ENCODE measurements around the gene GRAP.
A peak's percentile ranks its signal among the peaks of the same experiment; 100 is the strongest.

The GRAP gene

GRCh38 chr17:18994631-18995030 is 52.1 kb downstream of the GRAP start:
- DNase-seq (ENCODE audit: low read depth in 1 of 2, low spot score in 1 of 2) = no peak
- no peak overlapping the region for H3K27ac ChIP-seq (replicated peaks)

GRCh38 chr17:18993905-18994526 is 52.7 kb downstream of the GRAP start:
- Histone ChIP-seq H3K27ac (replicated peaks) (no peak overlapping the region), H3K4me3 (replicated peaks; ENCODE audit: insufficient read depth, low read length) (no peak overlapping the region), H3K27me3 (ENCODE audit: insufficient read depth, poor library complexity, severe bottlenecking) (no peaks in the 10 kb centered on the region)
- DNase-seq (ENCODE audit: low read depth in 1 of 2, low spot score in 1 of 2) = no peak
- TF ChIP-seq GABPA (IDR thresholded peaks at IDR 0.05; ENCODE audit: low read depth) (no peak), REST (IDR thresholded peaks at IDR 0.05; ENCODE audit: insufficient replicate concordance, low read depth) (no peak), SPI1 (IDR thresholded peaks at IDR 0.05; ENCODE audit: borderline replicate concordance, low read depth) (no peak)

More at GRCh38 chr17:18994631-18995030, 52.1 kb downstream of the GRAP start:
- no peaks in the 10 kb centered on the region for H3K27me3 ChIP-seq (ENCODE audit: insufficient read depth, poor library complexity, severe bottlenecking)
- H3K4me3 ChIP-seq (replicated peaks; ENCODE audit: insufficient read depth, low read length) = no peak overlapping the region
- TF ChIP-seq, protein P1, sequence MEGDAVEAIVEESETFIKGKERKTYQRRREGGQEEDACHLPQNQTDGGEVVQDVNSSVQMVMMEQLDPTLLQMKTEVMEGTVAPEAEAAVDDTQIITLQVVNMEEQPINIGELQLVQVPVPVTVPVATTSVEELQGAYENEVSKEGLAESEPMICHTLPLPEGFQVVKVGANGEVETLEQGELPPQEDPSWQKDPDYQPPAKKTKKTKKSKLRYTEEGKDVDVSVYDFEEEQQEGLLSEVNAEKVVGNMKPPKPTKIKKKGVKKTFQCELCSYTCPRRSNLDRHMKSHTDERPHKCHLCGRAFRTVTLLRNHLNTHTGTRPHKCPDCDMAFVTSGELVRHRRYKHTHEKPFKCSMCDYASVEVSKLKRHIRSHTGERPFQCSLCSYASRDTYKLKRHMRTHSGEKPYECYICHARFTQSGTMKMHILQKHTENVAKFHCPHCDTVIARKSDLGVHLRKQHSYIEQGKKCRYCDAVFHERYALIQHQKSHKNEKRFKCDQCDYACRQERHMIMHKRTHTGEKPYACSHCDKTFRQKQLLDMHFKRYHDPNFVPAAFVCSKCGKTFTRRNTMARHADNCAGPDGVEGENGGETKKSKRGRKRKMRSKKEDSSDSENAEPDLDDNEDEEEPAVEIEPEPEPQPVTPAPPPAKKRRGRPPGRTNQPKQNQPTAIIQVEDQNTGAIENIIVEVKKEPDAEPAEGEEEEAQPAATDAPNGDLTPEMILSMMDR (IDR thresholded peaks at IDR 0.05; ENCODE audit: insufficient read depth, low read length) = no peak
- TF ChIP-seq GABPA (IDR thresholded peaks at IDR 0.05; ENCODE audit: low read depth) (no peak), POLR2AphosphoS5 (IDR thresholded peaks at IDR 0.05; ENCODE audit: low read depth) (no peak), REST (IDR thresholded peaks at IDR 0.05; ENCODE audit: insufficient replicate concordance, low read depth) (no peak), SPI1 (IDR thresholded peaks at IDR 0.05; ENCODE audit: borderline replicate concordance, low read depth) (no peak)

DNA sequence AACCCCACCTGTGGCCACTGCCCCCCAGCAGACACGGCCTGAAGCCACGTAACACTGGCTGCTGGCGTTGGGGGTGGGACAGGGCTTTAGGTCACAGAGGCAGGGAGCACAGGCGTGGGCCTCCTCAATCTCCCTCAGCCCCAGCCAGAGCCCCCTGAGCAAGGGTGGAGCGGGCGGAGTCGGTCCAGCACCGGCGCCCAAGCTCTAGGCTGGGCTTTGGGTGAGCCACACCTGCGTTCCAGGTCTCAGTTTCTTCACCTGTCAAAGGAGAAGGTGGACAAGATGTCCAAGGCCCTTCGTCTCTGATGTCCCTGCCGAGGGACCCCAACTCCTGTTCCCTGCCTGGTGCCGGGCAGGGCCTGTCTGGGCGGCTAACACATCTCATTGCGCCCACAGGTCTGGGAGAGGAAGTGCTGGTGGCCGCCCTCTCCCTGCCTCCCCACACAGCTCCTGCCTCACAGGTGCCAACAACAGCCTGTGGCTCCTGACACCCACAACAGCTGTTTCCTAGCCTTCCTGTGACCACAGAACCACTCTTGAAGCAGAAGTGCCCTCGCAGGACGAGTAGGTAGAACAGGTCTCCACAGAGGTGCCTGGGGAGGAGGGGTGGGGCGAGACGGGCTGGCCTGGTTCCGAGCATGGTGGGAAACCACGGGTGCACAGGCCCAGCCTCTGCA is 54.2 kb downstream of the GRAP start:
- peak; percentile 11 to 30 for DNase-seq (ENCODE audit: low read depth in 1 of 2, low spot score in 1 of 2)
- Histone ChIP-seq H3K4me3 (replicated peaks; ENCODE audit: insufficient read depth, low read length) (no peak overlapping the region), H3K27ac (replicated peaks) (no peak overlapping the region), H3K27me3 (ENCODE audit: insufficient read depth, poor library complexity, severe bottlenecking) (no peaks in the 10 kb centered on the region)
- TF ChIP-seq SPI1 (IDR thresholded peaks at IDR 0.05; ENCODE audit: borderline replicate concordance, low read depth) (peak; percentile 75), GABPA (IDR thresholded peaks at IDR 0.05; ENCODE audit: low read depth) (no peak), REST (IDR thresholded peaks at IDR 0.05; ENCODE audit: insufficient replicate concordance, low read depth) (no peak), POLR2AphosphoS5 (IDR thresholded peaks at IDR 0.05; ENCODE audit: low read depth) (peak; percentile 77)
- TF ChIP-seq, protein P1 (IDR thresholded peaks at IDR 0.05; ENCODE audit: insufficient read depth, low read length) = no peak
